ENCODE results near the gene PPP1R15B. TPM values are rescaled to one million over a fixed set of nuclear protein-coding genes. Genes with fewer than 3 reads are reported as not detected.

PPP1R15B gene
- total and polyA plus RNA-seq, 10 of the 15 experiments (the other 5 are each of a cell fraction or from before 2014, with no cell fraction given), result 13.9 to 38.1 (median 26.5) TPM

- Histone ChIP-seq H3K4me1 (ENCODE audit: control insufficient read depth, insufficient read depth, low read length) (no peaks in the 10 kb centered on the region), H3K27me3 (replicated peaks in 1 of 2; ENCODE audit: control insufficient read depth in 2 of 2, insufficient read depth in 2 of 2, low read length in 1 of 2) (no peaks in the 10 kb centered on the region), H4K20me1 (ENCODE audit: control insufficient read depth, insufficient read depth) (no peaks in the 10 kb centered on the region), H3K36me3 (ENCODE audit: control insufficient read depth in 2 of 2, insufficient read depth in 2 of 2, low read length in 1 of 2) (peaks cover 11 to 26% of the 10 kb centered on the region in 2 experiments), H3K79me2 (ENCODE audit: control insufficient read depth, insufficient read depth, low read length) (peaks cover 43% of the 10 kb centered on the region), H3K9me3 (replicated peaks; ENCODE audit: control insufficient read depth, insufficient read depth, low read length) (no peaks in the 10 kb centered on the region), H3K9ac (ENCODE audit: control insufficient read depth, insufficient read depth, low read length) (no peak overlapping the region), H3K4me2 (ENCODE audit: control insufficient read depth, insufficient read depth) (no peak overlapping the region), H2AFZ (ENCODE audit: control insufficient read depth, low read depth, low read length) (no peak overlapping the region), H3K27ac (ENCODE audit: control insufficient read depth, insufficient read depth) (no peak overlapping the region), H3K4me3 (no peak overlapping the region)
- TF ChIP-seq POLR2AphosphoS5 (IDR thresholded peaks at IDR 0.05; ENCODE audit: low read length), result 0 out of 2 replicates have a peak, but pooled peaks have one; percentile 36
- no peak for TF ChIP-seq RCOR1 (conservative IDR thresholded peaks at IDR 0.05; ENCODE audit: low read depth, low read length)
- BruUV-seq (replicated peaks), result no TSS peak
- RAD21 ChIA-PET (ENCODE audit: unreplicated experiment), result interaction anchor here (10.1 kb wide), 1 partner anchor 24 kb away, joined by 133 read pairs; no protein-coding TSS in a partner anchor
- DNase-seq (ENCODE audit: low read depth, low spot score), result no peak
- FAIRE-seq, result no peak
- SMC1A ChIA-PET (ENCODE audit: uncharacterized antibody, unreplicated experiment), result interaction anchor here (1.0 to 2.2 kb wide), 2 partner anchors 22 to 101 kb away, joined by 4 to 11 read pairs; no protein-coding TSS in a partner anchor
- POLR2A ChIA-PET, result no interaction called here
- WGBS (ENCODE audit: insufficient coverage, insufficient replicate concordance, low lambda C conversion rate, missing lambda C conversion rate), result 95% methylated on average over 4 of the region's 4 CpGs
- CTCF ChIA-PET, result interaction anchor here (0.6 to 6.8 kb wide), 4 partner anchors 8 to 101 kb away, joined by 3 to 109 read pairs (median 4); partner anchors contain the start of gene PLEKHA6
- in situ Hi-C loops (cut with MboI), result no loop called here
- intact Hi-C loops (cut with micrococcal nuclease; ENCODE audit: unreplicated experiment), result no loop called here
- peak; percentile 10; the same call in 1 of the 3 replicates for ATAC-seq
These were observed 9.2 kb downstream of the PPP1R15B start for GRCh38 chr1:204402391-204402790.

- no peak overlapping the region for H3K4me2 ChIP-seq (ENCODE audit: control insufficient read depth, insufficient read depth)
- H3K9me3 ChIP-seq (replicated peaks; ENCODE audit: control insufficient read depth, insufficient read depth, low read length), result no peaks in the 10 kb centered on the region
- ChIA-PET POLR2A (no interaction called here), CTCF (interaction anchor here (0.6 to 11.2 kb wide), 9 partner anchors 8 to 239 kb away, joined by 3 to 297 read pairs (median 4); partner anchors contain the start of gene PLEKHA6), RAD21 (ENCODE audit: unreplicated experiment) (interaction anchor here (10.1 kb wide), 1 partner anchor 24 kb away, joined by 133 read pairs; no protein-coding TSS in a partner anchor), SMC1A (ENCODE audit: uncharacterized antibody, unreplicated experiment) (interaction anchor here (0.7 to 2.2 kb wide), 5 partner anchors 10 to 102 kb away, joined by 3 to 11 read pairs (median 4); no protein-coding TSS in a partner anchor)
- ATAC-seq (no peak), FAIRE-seq (no peak), DNase-seq (ENCODE audit: low read depth, low spot score) (no peak)
- no peak overlapping the region for H3K27ac ChIP-seq (ENCODE audit: control insufficient read depth, insufficient read depth)
- peaks cover 11 to 26% of the 10 kb centered on the region in 2 experiments for H3K36me3 ChIP-seq (ENCODE audit: control insufficient read depth in 2 of 2, insufficient read depth in 2 of 2, low read length in 1 of 2)
- peaks cover 36% of the 10 kb centered on the region for H3K79me2 ChIP-seq (ENCODE audit: control insufficient read depth, insufficient read depth, low read length)
- 98% methylated on average over 3 of the region's 3 CpGs for WGBS (ENCODE audit: insufficient coverage, insufficient replicate concordance, low lambda C conversion rate, missing lambda C conversion rate)
- no peaks in the 10 kb centered on the region for H4K20me1 ChIP-seq (ENCODE audit: control insufficient read depth, insufficient read depth)
- H2AFZ ChIP-seq (ENCODE audit: control insufficient read depth, low read depth, low read length), result no peak overlapping the region
- intact Hi-C loops (cut with micrococcal nuclease; ENCODE audit: unreplicated experiment), result no loop called here
- H3K9ac ChIP-seq (ENCODE audit: control insufficient read depth, insufficient read depth, low read length), result no peak overlapping the region
- TF ChIP-seq NFIC (IDR thresholded peaks at IDR 0.05; ENCODE audit: low read depth, low read length), result no peak
- no peak for TF ChIP-seq WRNIP1 (IDR thresholded peaks at IDR 0.05; ENCODE audit: borderline replicate concordance, low read depth, low read length)
- no peak for TF ChIP-seq ZNF274 (IDR thresholded peaks at IDR 0.05; ENCODE audit: insufficient read depth, insufficient read length)
- TF ChIP-seq HDAC6 (IDR thresholded peaks at IDR 0.05; ENCODE audit: unreplicated experiment), result no peak
- TF ChIP-seq RCOR1 (conservative IDR thresholded peaks at IDR 0.05; ENCODE audit: low read depth, low read length), result no peak
- no peak for TF ChIP-seq JUNB (IDR thresholded peaks at IDR 0.05)
- TF ChIP-seq MTA2 (IDR thresholded peaks at IDR 0.05; ENCODE audit: low read depth), result no peak
- TF ChIP-seq NFYA (IDR thresholded peaks at IDR 0.05; ENCODE audit: borderline replicate concordance, low read depth, low read length), result no peak
- no peak for TF ChIP-seq NFXL1 (IDR thresholded peaks at IDR 0.05; ENCODE audit: borderline replicate concordance)
- no peak for TF ChIP-seq IRF4 (IDR thresholded peaks at IDR 0.05; ENCODE audit: low read depth, low read length)
- no TSS peak for BruUV-seq (replicated peaks)
- no peaks in the 10 kb centered on the region for H3K4me1 ChIP-seq (ENCODE audit: control insufficient read depth, insufficient read depth, low read length)
- H3K4me3 ChIP-seq, result no peak overlapping the region
- H3K27me3 ChIP-seq (replicated peaks in 1 of 2; ENCODE audit: control insufficient read depth in 2 of 2, insufficient read depth in 2 of 2, low read length in 1 of 2), result no peaks in the 10 kb centered on the region
- in situ Hi-C loops (cut with MboI), result no loop called here
These were observed 9.9 kb downstream of the PPP1R15B start for GRCh38 chr1:204401730-204402129.

Data from GM12878 (cell line).